GM18873 (cell line): ENCODE data around the gene RGL3.
"Not testable (repeated sequence)": the region's sequence is repeated elsewhere in the genome, so short reads cannot be mapped to it uniquely, and the experiment has no call there.

Experiments used
- ATAC-seq: cut with Tn5 transposase; IDR thresholded peaks from one replicate; pipeline ENCODE4 v1.9.1; 2021; ENCODE audit warnings: mild to moderate bottlenecking, moderate library complexity, moderate number of reproducible peaks; ENCODE audit not compliant: unreplicated experiment, low FRiP score

The RGL3 gene

DNA sequence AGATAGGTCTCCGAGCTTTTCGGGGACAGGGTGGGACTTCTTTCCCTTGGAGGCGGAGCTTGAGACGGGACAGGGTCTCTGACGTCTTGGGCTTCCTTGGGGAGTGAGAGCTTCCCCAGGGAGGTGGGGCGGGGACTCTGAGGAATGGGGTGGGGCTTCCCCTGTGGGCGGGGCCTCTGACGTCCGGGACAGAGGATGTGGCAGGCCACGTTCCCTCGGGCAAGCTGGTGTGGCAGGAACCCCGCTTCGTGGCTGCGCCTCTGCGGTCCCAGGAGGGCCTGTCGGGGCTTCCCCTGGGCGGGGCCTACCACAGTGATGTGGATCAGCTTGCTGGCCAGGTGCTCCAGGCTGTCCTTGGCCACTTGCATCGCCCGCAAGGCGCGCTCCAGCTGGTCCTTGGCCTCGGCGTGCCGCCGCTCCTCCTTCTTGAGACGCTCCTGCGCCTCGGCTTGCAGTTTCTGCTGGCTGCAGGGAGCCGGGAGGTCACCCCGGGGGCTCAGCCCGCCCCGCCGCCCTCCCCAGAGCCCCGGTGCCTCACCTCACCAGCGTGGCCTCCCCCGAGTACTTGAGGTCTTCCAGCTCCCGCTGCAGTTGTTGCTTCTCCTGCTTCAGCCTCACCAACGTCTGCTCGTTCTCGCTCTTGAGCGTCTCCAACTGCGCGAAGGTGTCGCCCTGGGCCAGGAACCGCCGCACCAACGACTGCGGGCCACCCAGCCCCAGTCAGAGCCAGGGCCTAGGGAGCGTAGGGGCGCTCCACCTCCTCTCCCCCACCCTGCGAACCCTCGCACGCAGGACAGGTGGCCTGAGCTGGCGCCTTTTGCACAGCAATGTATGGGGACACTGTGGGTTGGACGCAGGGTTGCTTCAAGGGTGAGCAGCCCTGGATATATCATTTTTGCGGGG lies 3.3 kb upstream of the RGL3 start:
- ATAC-seq = no peak

GRCh38 chr19:11421371-11422098 lies 2.4 kb upstream of the RGL3 start:
- ATAC-seq = no peak

- no peak for ATAC-seq
Measured at GRCh38 chr19:11420429-11421370, 1.6 kb upstream of the RGL3 start.

- no peak for ATAC-seq
Measured at GRCh38 chr19:11418094-11418548, 993 bp downstream of the RGL3 start.

DNA sequence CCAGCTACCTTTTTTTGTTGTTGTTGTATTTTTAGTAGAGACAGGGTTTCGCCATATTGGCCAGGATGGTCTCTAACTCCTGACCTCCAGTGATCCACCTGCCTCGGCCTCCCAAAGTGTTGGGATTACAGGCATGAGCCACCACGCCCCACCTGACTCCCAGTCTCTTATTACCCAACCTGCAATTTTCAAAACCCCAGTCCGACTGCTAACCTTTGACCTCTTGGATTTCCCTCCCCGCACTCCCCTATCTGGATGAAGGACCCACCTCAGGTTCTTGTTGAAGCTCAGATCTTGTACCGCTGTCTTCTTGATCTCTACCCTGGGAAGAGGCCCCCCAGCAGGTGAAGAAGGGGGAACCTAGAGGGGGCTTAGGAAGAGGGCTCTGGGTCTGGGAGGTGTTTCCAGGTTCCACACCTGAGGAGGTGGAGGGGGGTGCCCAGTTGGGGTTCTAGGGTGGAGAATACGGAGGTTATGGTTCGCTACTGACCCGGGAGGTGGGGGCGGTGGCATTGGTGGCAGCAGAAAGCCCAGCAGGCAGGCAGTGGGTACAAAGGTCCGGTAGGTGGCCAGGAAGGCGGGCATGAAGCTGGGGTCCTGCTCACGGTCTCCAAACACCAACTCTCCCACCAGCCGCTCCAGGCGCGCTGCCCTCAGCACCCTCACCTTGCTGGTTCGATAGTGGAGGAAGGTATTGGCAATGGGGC lies 2.6 kb downstream of the RGL3 start:
- ATAC-seq = no peak

- no peak for ATAC-seq
Measured at GRCh38 chr19:11414544-11414943, 4.6 kb downstream of the RGL3 start.

- no peak for ATAC-seq
Measured at GRCh38 chr19:11410682-11411081, 8.4 kb downstream of the RGL3 start.

DNA sequence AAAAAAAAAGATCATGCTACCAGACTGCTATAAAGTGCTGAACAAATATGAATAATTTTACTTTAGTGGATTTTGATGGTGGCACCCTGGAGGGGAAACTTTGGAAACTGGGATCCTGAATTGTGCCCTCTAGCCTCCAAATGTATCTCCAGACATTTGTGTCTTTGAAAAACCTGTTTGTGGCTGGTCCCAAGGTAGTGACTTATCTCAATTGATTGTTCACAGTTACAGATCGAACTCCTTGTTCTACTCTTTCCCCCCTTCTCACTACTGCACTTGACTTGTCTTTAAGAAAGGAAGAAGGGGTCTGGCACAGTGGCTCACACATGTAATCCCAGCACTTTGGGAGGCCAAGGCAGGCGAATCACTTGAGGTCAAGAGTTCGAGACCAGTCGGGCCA lies 10.5 kb downstream of the RGL3 start:
- ATAC-seq = no peak

GRCh38 chr19:11406703-11407236 lies 12.3 kb downstream of the RGL3 start:
- ATAC-seq = not testable (repeated sequence)

- no peak for ATAC-seq
Measured at GRCh38 chr19:11405846-11406643, 13.1 kb downstream of the RGL3 start.

DNA sequence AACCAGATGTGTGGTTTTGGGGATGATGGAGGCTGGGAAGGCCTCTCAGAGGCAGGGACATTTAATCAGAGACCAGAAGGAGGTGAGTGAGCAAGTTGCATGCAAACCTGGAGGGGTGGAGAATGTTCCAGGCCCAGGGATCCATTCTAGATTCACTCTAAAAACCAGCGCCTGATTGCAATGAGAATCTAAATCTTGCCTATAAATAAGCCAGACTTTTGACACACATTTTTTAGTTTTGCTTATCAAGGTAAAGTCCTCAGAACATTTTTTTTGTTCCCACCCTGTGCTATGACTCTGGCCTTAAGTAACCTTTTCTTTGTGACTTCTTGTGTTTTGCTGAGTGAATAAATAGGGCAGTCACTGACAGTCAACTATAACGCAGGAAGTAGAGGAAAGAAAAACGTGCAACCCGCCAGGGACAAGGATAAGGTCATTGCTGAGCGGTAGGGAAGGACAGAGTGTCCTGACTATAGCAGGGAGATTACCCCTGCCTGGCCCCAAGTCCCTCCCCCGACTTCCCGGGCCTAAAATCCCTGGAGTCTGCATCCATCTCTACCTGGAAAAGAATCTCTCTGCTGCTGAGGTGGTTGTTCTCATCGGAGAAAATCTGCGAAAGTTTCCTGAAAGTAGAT lies 14.4 kb downstream of the RGL3 start:
- ATAC-seq = no peak

DNA sequence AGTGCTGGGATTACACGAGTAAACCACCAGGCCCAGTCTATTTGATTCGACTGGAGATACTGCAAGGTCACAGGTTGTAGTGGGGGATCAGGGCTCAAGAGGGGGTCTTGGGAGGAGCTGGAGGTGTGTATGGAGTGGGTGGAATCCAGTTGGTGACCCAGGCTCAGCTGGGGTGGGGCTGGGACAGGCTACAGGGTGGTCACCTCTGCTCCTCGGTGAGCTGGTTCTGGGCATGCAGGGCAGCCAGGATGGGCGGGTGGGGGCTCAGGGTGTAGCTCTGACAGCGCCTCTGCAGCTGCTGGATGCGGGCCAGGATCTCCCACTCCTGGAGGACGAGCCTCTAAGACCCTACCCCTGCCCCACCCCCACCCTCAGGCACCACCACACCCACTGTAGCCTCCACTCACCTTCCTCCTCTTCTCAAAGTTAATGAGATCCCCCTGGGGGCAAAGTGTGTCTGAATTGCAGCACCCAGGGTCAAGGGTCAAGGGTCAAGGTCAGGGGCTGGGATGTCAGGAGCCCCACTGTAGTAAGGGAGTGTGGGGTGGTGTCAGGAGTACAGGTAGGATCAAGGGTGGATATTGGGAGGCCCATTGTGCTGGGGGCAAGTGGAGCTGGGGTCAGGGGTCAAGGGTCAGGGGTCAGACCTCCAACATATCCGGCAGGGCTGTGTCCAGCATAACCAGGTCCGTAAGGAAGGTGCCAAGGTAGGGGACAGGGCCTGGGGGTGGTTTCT lies 17.1 kb downstream of the RGL3 start:
- no peak for ATAC-seq

- ATAC-seq = no peak
Measured at GRCh38 chr19:11400798-11401197, 18.3 kb downstream of the RGL3 start.

DNA sequence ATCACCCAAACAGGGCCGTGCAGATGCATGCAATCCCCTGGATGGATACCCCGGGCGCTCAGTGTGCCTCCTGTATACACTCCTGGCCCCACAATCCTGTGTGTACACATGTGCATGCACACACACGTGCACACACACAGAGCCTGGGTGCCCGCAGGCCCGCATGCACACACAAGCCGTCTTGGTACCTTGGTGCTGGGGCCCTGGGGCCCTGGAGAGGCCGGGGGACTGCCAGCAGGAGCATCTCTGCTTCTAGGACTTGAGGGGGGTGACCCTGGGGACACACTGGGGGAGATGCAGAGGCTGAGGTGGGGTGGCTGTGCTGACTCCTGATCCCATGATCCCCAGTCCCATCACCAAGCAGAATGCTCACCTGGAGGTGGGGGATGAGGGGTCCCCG lies 19.4 kb downstream of the RGL3 start:
- ATAC-seq = no peak

DNA sequence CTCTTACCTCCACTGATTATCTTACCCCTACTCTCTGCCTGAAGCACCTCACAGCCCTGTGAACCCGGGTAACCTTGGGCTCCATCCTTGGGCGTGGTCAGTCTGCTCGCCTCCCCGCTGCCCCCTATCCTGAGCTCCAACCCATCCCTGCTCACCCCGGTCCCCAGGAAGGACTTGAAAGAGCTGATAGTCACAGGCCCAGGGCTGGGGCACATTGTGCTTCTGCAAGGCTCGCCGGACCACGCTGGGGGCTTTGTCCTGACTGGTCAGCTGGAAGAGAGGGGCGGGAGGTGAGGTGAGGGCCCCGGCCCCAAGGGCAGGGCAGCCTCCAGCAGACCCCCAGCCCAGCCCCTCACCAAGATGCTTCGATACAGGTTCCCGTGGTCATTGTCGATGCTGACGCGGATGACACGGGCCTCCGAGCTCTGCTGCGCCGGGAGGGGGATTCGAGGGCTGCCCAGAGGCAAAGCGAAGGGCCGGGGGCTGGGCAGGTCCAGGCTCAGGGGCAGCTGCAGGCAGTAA lies 22.0 kb downstream of the RGL3 start:
- ATAC-seq = no peak

DNA sequence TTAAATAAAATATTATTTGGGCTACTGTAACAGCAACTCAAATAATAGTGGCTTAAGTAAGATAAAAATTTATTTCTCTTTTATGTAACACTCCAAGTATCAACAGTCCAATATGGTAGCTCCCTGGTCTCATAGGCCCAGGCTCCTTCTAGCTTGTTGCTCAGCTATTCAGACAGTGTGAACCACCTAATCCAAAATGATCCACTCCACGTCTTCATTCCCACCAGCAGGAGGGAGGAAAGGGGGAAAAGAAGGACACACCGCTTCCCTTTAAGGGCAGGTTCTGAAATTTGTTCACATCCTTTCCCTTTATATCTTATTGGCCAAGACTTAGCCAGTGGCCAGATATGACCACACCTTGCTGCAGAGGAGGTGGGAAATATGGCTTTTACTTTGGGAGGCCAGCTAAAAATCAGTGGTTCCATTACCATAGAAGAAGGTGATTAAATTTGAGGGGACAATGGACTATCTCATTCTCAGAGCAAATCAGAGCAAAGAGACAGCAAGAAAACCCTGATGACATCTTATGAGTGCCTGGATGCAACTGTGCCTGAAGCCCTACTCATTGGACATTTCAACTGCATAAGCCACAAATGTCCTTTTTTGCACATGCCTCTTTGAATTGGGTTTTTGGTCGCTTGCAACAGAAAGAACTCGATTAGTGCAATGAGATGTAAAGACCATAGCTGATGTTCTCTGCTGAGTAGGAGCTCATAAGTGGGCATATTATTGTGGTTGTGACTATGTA lies 28.0 kb downstream of the RGL3 start:
- no peak for ATAC-seq

GRCh38 chr19:11390359-11390758 lies 28.8 kb downstream of the RGL3 start:
- no peak for ATAC-seq
